ENCODE measurements around the gene MBNL1.

DNA sequence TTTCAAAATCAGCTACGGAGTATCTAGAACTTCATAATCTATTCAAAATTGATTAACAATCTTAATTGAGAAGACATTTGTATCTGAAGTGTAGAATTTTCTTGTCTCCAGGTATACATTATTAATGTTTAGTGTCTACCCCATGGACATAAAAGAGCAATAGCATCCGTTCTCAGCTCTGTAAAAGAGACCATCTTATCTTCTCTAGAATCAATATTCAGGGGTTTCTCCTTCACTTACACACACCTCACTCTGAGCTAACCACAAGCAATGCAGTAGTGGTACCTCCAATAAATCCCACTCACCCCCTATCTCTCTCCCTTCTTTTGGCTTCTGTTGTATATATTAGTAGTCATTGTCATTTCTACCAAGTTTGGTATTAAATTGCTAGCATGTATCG lies 16.2 kb downstream of the MBNL1 start:
- TF ChIP-seq ZNF707 (tag by site-specific recombination; IDR thresholded peaks at IDR 0.05) (no peak), HOXA7 (CRISPR knock-in tag; IDR thresholded peaks at IDR 0.05; ENCODE audit: borderline replicate concordance) (no peak), ZNF24 (tag by site-specific recombination; IDR thresholded peaks at IDR 0.05) (no peak), TCF7L2 (IDR thresholded peaks at IDR 0.05; ENCODE audit: borderline replicate concordance, low read depth, low read length) (no peak), MZF1 (tag by site-specific recombination; IDR thresholded peaks at IDR 0.05; ENCODE audit: borderline replicate concordance) (no peak), ZNF621 (tag by site-specific recombination; IDR thresholded peaks at IDR 0.05) (no peak), ZSCAN16 (tag by site-specific recombination; IDR thresholded peaks at IDR 0.05) (no peak), ZNF629 (tag by site-specific recombination; IDR thresholded peaks at IDR 0.05) (no peak), ZNF768 (tag by site-specific recombination; IDR thresholded peaks at IDR 0.05) (no peak), ZNF843 (tag by site-specific recombination; IDR thresholded peaks at IDR 0.05) (no peak), ZNF747 (tag by site-specific recombination; IDR thresholded peaks at IDR 0.05) (no peak)
- TF ChIP-seq, protein P1, sequence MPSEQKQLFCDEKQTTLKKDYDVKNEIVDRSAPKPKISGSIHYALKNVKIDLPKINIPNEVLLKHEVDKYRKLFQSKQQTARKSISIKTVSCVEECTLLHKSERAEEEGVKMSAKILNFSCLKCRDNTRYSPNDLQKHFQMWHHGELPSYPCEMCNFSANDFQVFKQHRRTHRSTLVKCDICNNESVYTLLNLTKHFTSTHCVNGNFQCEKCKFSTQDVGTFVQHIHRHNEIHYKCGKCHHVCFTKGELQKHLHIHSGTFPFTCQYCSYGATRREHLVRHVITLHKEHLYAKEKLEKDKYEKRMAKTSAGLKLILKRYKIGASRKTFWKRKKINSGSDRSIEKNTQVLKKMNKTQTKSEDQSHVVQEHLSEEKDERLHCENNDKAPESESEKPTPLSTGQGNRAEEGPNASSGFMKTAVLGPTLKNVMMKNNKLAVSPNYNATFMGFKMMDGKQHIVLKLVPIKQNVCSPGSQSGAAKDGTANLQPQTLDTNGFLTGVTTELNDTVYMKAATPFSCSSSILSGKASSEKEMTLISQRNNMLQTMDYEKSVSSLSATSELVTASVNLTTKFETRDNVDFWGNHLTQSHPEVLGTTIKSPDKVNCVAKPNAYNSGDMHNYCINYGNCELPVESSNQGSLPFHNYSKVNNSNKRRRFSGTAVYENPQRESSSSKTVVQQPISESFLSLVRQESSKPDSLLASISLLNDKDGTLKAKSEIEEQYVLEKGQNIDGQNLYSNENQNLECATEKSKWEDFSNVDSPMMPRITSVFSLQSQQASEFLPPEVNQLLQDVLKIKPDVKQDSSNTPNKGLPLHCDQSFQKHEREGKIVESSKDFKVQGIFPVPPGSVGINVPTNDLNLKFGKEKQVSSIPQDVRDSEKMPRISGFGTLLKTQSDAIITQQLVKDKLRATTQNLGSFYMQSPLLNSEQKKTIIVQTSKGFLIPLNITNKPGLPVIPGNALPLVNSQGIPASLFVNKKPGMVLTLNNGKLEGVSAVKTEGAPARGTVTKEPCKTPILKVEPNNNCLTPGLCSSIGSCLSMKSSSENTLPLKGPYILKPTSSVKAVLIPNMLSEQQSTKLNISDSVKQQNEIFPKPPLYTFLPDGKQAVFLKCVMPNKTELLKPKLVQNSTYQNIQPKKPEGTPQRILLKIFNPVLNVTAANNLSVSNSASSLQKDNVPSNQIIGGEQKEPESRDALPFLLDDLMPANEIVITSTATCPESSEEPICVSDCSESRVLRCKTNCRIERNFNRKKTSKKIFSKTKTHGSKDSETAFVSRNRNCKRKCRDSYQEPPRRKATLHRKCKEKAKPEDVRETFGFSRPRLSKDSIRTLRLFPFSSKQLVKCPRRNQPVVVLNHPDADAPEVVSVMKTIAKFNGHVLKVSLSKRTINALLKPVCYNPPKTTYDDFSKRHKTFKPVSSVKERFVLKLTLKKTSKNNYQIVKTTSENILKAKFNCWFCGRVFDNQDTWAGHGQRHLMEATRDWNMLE (tag by site-specific recombination; conservative IDR thresholded peaks at IDR 0.05; ENCODE audit: low read depth): no peak
- TF ChIP-seq, protein P2, sequence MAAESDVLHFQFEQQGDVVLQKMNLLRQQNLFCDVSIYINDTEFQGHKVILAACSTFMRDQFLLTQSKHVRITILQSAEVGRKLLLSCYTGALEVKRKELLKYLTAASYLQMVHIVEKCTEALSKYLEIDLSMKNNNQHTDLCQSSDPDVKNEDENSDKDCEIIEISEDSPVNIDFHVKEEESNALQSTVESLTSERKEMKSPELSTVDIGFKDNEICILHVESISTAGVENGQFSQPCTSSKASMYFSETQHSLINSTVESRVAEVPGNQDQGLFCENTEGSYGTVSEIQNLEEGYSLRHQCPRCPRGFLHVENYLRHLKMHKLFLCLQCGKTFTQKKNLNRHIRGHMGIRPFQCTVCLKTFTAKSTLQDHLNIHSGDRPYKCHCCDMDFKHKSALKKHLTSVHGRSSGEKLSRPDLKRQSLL (tag by site-specific recombination; IDR thresholded peaks at IDR 0.05): no peak

Measured in HEK293 (cell line).